ENCODE measurements around the gene ZNF528. TPM values are rescaled to one million over a fixed set of nuclear protein-coding genes. Genes with fewer than 3 reads are reported as not detected.

ZNF528 gene
- total RNA-seq (19.0 TPM), polyA plus RNA-seq (1 to 10 TPM; 7.1 to 9.4 (median 8.6) TPM)

- H3K4me1 Mint-ChIP-seq = peaks cover 5 to 24% (median 12%) of the 10 kb centered on the region in 4 donors
- Histone ChIP-seq H3K9me3 (ENCODE audit: control insufficient read depth in 2 of 2, low read length in 2 of 2) (peaks cover 17 to 71% of the 10 kb centered on the region in 2 experiments), H3K4me1 (ENCODE audit: control insufficient read depth, insufficient read depth, low read length, poor library complexity, severe bottlenecking) (peaks cover 15% of the 10 kb centered on the region), H3K27me3 (ENCODE audit: control insufficient read depth, insufficient read depth, low read length) (no peaks in the 10 kb centered on the region), H3K36me3 (ENCODE audit: control insufficient read depth, insufficient read depth, low read length) (peaks cover 26% of the 10 kb centered on the region), H3K4me3 (ENCODE audit: low read depth, low read length) (peak within 1 kb of the TSS; percentile 92), H3K27ac (ENCODE audit: insufficient read depth, low read length, poor library complexity, severe bottlenecking) (peak within 1 kb of the TSS; percentile 67)
- H3K27me3 Mint-ChIP-seq = no peaks in the 10 kb centered on the region
- ATAC-seq (ENCODE audit: low read depth in 2 of 2) = peak; percentile 92 to 96
- peaks cover 58% of the 10 kb centered on the region for H3K36me3 Mint-ChIP-seq
- H3K9me3 Mint-ChIP-seq = peaks cover 0 to 75% (median 22%) of the 10 kb centered on the region in 7 donors
- peak within 1 kb of the TSS; percentile 94 to 97 (median 94) for H3K27ac Mint-ChIP-seq
- H3K4me3 Mint-ChIP-seq = peak within 1 kb of the TSS; percentile 91 to 96 (median 94)
- peak; percentile 75 to 96 (median 86) for DNase-seq
These were observed at the start of gene ZNF528 for GRCh38 chr19:52397310-52398080. Gene ZNF528, plus strand, starts transcription at chr19:52397849. Its CDS starts 4,165 bp downstream, at chr19:52402014.

- H3K27ac ChIP-seq (ENCODE audit: insufficient read depth, low read length, poor library complexity, severe bottlenecking) = no peak overlapping the region
- H3K36me3 ChIP-seq (ENCODE audit: control insufficient read depth, insufficient read depth, low read length) = peaks cover 14% of the 10 kb centered on the region
- Mint-ChIP-seq H3K4me1 (no peaks in the 10 kb centered on the region), H3K36me3 (peaks cover 49% of the 10 kb centered on the region), H3K27me3 (no peaks in the 10 kb centered on the region), H3K9me3 (peaks cover 0 to 43% (median 21%) of the 10 kb centered on the region in 7 donors), H3K4me3 (no peak overlapping the region), H3K27ac (no peak overlapping the region)
- H3K4me3 ChIP-seq (ENCODE audit: low read depth, low read length) = no peak overlapping the region
- no peak for DNase-seq
- no peak for ATAC-seq (ENCODE audit: low read depth in 2 of 2)
- no peaks in the 10 kb centered on the region for H3K27me3 ChIP-seq (ENCODE audit: control insufficient read depth, insufficient read depth, low read length)
- H3K9me3 ChIP-seq (ENCODE audit: control insufficient read depth in 2 of 2, low read length in 2 of 2) = peaks cover 23 to 42% of the 10 kb centered on the region in 2 experiments
- H3K4me1 ChIP-seq (ENCODE audit: control insufficient read depth, insufficient read depth, low read length, poor library complexity, severe bottlenecking) = no peaks in the 10 kb centered on the region
These were observed 46.1 kb upstream of the ZNF528 start for GRCh38 chr19:52351512-52351911.

- Histone ChIP-seq H3K4me1 (ENCODE audit: control insufficient read depth, insufficient read depth, low read length, poor library complexity, severe bottlenecking) (peaks cover 7% of the 10 kb centered on the region), H3K27ac (ENCODE audit: insufficient read depth, low read length, poor library complexity, severe bottlenecking) (no peak overlapping the region), H3K9me3 (ENCODE audit: control insufficient read depth in 2 of 2, low read length in 2 of 2) (peaks cover 55 to 84% of the 10 kb centered on the region in 2 experiments), H3K27me3 (ENCODE audit: control insufficient read depth, insufficient read depth, low read length) (no peaks in the 10 kb centered on the region), H3K36me3 (ENCODE audit: control insufficient read depth, insufficient read depth, low read length) (no peaks in the 10 kb centered on the region), H3K4me3 (ENCODE audit: low read depth, low read length) (no peak overlapping the region)
- Mint-ChIP-seq H3K36me3 (peaks cover 32% of the 10 kb centered on the region), H3K27ac (no peak overlapping the region), H3K4me1 (peaks cover 0 to 16% (median 9%) of the 10 kb centered on the region in 4 donors), H3K27me3 (peaks cover 4% of the 10 kb centered on the region), H3K9me3 (peaks cover 0 to 57% (median 38%) of the 10 kb centered on the region in 7 donors), H3K4me3 (no peak overlapping the region)
- no peak for ATAC-seq (ENCODE audit: low read depth in 2 of 2)
- DNase-seq = no peak
These were observed 31.2 kb upstream of the ZNF528 start for GRCh38 chr19:52366414-52366824.

- Mint-ChIP-seq H3K27ac (peak within 1 kb of the TSS; percentile 97 to 98 (median 98)), H3K4me1 (peaks cover 0 to 18% (median 9%) of the 10 kb centered on the region in 4 donors), H3K36me3 (peaks cover 39% of the 10 kb centered on the region), H3K4me3 (peak within 1 kb of the TSS; percentile 93 to 98 (median 94)), H3K9me3 (peaks cover 0 to 63% (median 42%) of the 10 kb centered on the region in 7 donors), H3K27me3 (peaks cover 4% of the 10 kb centered on the region)
- Histone ChIP-seq H3K36me3 (ENCODE audit: control insufficient read depth, insufficient read depth, low read length) (peaks cover 15% of the 10 kb centered on the region), H3K4me3 (ENCODE audit: low read depth, low read length) (peak within 1 kb of the TSS; percentile 84), H3K9me3 (ENCODE audit: control insufficient read depth in 2 of 2, low read length in 2 of 2) (peaks cover 41 to 81% of the 10 kb centered on the region in 2 experiments), H3K4me1 (ENCODE audit: control insufficient read depth, insufficient read depth, low read length, poor library complexity, severe bottlenecking) (peaks cover 7% of the 10 kb centered on the region), H3K27ac (ENCODE audit: insufficient read depth, low read length, poor library complexity, severe bottlenecking) (peak within 1 kb of the TSS; percentile 96), H3K27me3 (ENCODE audit: control insufficient read depth, insufficient read depth, low read length) (no peaks in the 10 kb centered on the region)
- ATAC-seq (ENCODE audit: low read depth in 2 of 2) = peak; percentile 93 to 95
- peak; percentile 74 to 91 (median 86) for DNase-seq
These were observed 27.9 kb upstream of the ZNF528 start, which contains the start of gene ZNF880 for GRCh38 chr19:52369559-52370340. Gene ZNF880, plus strand, starts transcription at chr19:52369923. Its CDS starts 43 bp downstream, at chr19:52369966.

- peaks cover 0 to 63% (median 41%) of the 10 kb centered on the region in 7 donors for H3K9me3 Mint-ChIP-seq
- Histone ChIP-seq H3K4me1 (ENCODE audit: control insufficient read depth, insufficient read depth, low read length, poor library complexity, severe bottlenecking) (peaks cover 7% of the 10 kb centered on the region), H3K36me3 (ENCODE audit: control insufficient read depth, insufficient read depth, low read length) (peaks cover 20% of the 10 kb centered on the region), H3K27me3 (ENCODE audit: control insufficient read depth, insufficient read depth, low read length) (no peaks in the 10 kb centered on the region), H3K27ac (ENCODE audit: insufficient read depth, low read length, poor library complexity, severe bottlenecking) (peak overlapping the region; percentile 96), H3K4me3 (ENCODE audit: low read depth, low read length) (peak overlapping the region; percentile 84), H3K9me3 (ENCODE audit: control insufficient read depth in 2 of 2, low read length in 2 of 2) (peaks cover 37 to 81% of the 10 kb centered on the region in 2 experiments)
- H3K27me3 Mint-ChIP-seq = peaks cover 4% of the 10 kb centered on the region
- ATAC-seq (ENCODE audit: low read depth in 2 of 2) = no peak
- H3K4me3 Mint-ChIP-seq = peak overlapping the region; percentile 93 to 98 (median 94)
- no peak for DNase-seq
- H3K27ac Mint-ChIP-seq = peak overlapping the region; percentile 97 to 98 (median 98)
- peaks cover 0 to 18% (median 9%) of the 10 kb centered on the region in 4 donors for H3K4me1 Mint-ChIP-seq
- H3K36me3 Mint-ChIP-seq = peaks cover 42% of the 10 kb centered on the region
These were observed 27.3 kb upstream of the ZNF528 start for GRCh38 chr19:52370341-52370710.

GRCh38 chr19:52391135-52391534 lies 6.5 kb upstream of the ZNF528 start:
- H3K9me3 Mint-ChIP-seq = peaks cover 4 to 76% (median 31%) of the 10 kb centered on the region in 7 donors
- Histone ChIP-seq H3K27ac (ENCODE audit: insufficient read depth, low read length, poor library complexity, severe bottlenecking) (no peak overlapping the region), H3K27me3 (ENCODE audit: control insufficient read depth, insufficient read depth, low read length) (no peaks in the 10 kb centered on the region), H3K4me1 (ENCODE audit: control insufficient read depth, insufficient read depth, low read length, poor library complexity, severe bottlenecking) (no peaks in the 10 kb centered on the region), H3K36me3 (ENCODE audit: control insufficient read depth, insufficient read depth, low read length) (peaks cover 4% of the 10 kb centered on the region), H3K9me3 (ENCODE audit: control insufficient read depth in 2 of 2, low read length in 2 of 2) (peaks cover 37 to 90% of the 10 kb centered on the region in 2 experiments), H3K4me3 (ENCODE audit: low read depth, low read length) (no peak overlapping the region)
- H3K36me3 Mint-ChIP-seq = peaks cover 20% of the 10 kb centered on the region
- no peak overlapping the region for H3K27ac Mint-ChIP-seq
- H3K27me3 Mint-ChIP-seq = no peaks in the 10 kb centered on the region
- DNase-seq (no peak), ATAC-seq (ENCODE audit: low read depth in 2 of 2) (no peak)
- H3K4me3 Mint-ChIP-seq = peak overlapping the region in 1 of 4 donors; percentile 60
- H3K4me1 Mint-ChIP-seq = no peaks in the 10 kb centered on the region

- no peaks in the 10 kb centered on the region for H3K27me3 ChIP-seq (ENCODE audit: control insufficient read depth, insufficient read depth, low read length)
- Mint-ChIP-seq H3K27me3 (no peaks in the 10 kb centered on the region), H3K4me1 (peaks cover 5 to 24% (median 12%) of the 10 kb centered on the region in 4 donors), H3K9me3 (peaks cover 0 to 74% (median 21%) of the 10 kb centered on the region in 7 donors), H3K27ac (peak overlapping the region; percentile 94 to 97 (median 94)), H3K4me3 (peak overlapping the region; percentile 91 to 96 (median 94)), H3K36me3 (peaks cover 59% of the 10 kb centered on the region)
- ATAC-seq (ENCODE audit: low read depth in 2 of 2) = peak in 1 of 2 donors; percentile 21
- no peak for DNase-seq
- peaks cover 18 to 66% of the 10 kb centered on the region in 2 experiments for H3K9me3 ChIP-seq (ENCODE audit: control insufficient read depth in 2 of 2, low read length in 2 of 2)
- peak overlapping the region; percentile 67 for H3K27ac ChIP-seq (ENCODE audit: insufficient read depth, low read length, poor library complexity, severe bottlenecking)
- H3K4me3 ChIP-seq (ENCODE audit: low read depth, low read length) = peak overlapping the region; percentile 92
- peaks cover 32% of the 10 kb centered on the region for H3K36me3 ChIP-seq (ENCODE audit: control insufficient read depth, insufficient read depth, low read length)
- peaks cover 15% of the 10 kb centered on the region for H3K4me1 ChIP-seq (ENCODE audit: control insufficient read depth, insufficient read depth, low read length, poor library complexity, severe bottlenecking)
These were observed 412 bp downstream of the ZNF528 start for GRCh38 chr19:52398081-52398441.
